ENCODE results near the gene PAPSS2.

DNA sequence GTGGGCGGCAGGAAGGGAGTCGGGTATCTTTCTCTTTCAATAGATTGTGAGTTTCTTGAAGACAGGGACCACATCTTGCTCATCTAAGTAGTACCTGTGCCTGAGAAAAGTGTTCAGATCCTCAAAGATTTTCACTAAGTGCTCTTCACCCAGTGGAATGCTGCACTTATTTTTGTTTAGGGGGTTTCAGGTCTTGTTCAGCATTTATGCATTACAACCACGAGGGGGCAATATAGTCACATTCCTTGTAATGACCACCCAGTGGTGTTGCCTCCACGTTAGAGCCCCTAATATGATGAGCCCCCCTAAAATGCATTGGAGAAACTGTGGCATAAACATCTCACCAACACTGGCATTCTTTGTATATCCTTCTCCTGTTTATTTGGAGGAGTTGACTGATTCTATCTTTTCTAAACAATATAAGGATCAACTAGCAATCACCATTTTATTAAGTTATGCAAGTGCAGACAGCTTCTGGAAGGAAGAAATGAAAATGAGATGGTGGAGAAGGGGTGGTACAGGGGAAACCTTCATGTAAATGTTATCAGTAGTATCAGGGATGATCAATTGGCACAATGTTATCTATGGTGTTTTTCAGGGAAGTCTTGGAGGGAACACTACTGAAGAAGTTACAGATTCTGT, 3.1 kb upstream of the PAPSS2 start:
- peak; percentile 58 to 86 (median 82) for TF ChIP-seq CTCF (IDR thresholded peaks at IDR 0.05)
- no peak for TF ChIP-seq POLR2A (IDR thresholded peaks at IDR 0.05)
